Stimulated activated CD8-positive, alpha-beta memory T cell treated with anti-CD3 and anti-CD28 coated beads, Interleukin-15, amount 100 ng/mL, for 24 hours (primary cell): ENCODE data around the gene OR4C5.
"Not testable (repeated sequence)": the region's sequence is repeated elsewhere in the genome, so short reads cannot be mapped to it uniquely, and the experiment has no call there.

Experiments used
- DNase-seq: peaks from one replicate; pipeline ENCODE4 v3.0.0-alpha.2; 2020; ENCODE audit warnings: low read depth

Gene OR4C5

DNA sequence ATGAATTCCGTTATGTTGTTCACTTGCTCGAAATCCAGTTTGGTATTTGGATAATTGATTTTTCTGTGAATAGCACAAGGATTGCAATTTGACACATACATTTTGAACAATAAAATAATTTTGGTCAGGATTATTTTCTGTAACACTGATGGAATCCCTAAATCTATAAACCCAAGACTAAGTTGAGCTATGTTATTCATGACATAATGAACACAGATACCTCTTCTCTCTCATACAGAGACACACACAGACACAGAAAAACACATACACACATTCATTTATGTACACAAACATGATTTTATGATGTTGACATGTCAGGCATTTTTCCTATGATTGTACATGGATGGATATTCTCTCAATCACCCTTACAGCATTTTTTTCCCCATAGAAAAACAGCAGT, at the start of gene OR4C5:
TSS of gene OR4C5 (minus strand) at position 101 of the 400 bp plus-strand sequence. CDS start at position 101, 0 bp downstream.
- no peak for DNase-seq

GRCh38 chr11:48384670-48385069, 18.4 kb upstream of the OR4C5 start:
- no peak for DNase-seq

DNA sequence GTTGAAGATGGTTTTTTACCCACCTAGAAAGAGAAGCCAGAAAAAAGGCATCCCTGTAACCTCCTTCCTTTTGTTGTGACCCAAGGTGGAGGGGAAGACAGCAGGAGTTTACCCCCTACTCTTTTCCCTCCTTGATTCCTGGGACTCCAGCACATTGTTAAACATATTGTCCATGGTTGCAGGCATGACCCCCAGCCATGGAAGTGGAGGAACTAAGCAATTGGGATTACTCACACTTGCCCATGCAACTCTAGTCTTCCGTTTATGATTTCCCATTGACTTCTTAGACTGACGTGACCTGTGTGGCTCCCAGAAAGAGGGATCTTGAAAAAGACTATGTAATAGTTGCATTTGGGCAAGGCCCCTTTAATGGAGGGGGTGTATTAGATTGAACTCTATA, 17.9 kb upstream of the OR4C5 start:
- not testable (repeated sequence) for DNase-seq

DNA sequence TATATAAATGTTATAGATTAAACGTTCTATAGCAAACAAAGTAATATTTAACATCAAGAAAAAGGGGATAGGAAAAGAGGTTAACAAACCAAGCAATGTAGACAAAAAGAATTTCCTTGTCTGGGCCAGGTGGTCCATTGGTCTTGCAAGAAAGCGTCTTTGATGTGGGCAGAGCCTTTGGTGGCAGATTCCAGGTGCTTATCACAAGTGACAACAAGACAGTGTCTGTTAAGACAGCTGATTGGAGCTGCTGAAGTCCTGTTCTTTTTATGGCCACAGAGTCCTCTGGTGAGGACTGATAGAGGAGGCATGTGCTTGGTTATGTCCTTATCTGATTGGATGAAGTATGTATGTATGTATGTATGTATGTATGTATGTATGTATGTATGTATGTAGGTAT, 5.0 kb downstream of the OR4C5 start:
- not testable (repeated sequence) for DNase-seq

GRCh38 chr11:48354677-48355076, 11.6 kb downstream of the OR4C5 start:
- no peak for DNase-seq

DNA sequence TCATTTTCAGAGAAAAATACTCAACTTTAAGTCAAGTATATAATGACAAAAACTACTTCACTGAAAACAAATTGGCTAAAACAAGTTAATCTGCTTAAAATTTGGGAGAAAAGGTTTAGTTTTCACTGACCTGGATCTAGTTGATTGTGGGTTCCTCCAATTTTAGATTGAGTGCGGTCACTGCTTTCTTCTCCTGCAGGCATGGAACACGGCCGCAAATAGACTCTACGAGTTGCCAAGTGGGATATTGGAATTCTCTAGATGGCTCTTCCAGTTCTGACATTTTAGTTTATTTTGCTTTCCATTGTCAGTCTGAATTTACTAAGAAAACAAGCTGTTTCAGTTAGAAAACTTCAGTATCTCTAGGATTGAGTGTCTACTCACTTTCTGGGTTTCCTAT, 12.3 kb downstream of the OR4C5 start:
- no peak for DNase-seq

GRCh38 chr11:48346286-48346685, 20.0 kb downstream of the OR4C5 start:
- DNase-seq: not testable (repeated sequence)

GRCh38 chr11:48342505-48342904, 23.8 kb downstream of the OR4C5 start:
- not testable (repeated sequence) for DNase-seq

DNA sequence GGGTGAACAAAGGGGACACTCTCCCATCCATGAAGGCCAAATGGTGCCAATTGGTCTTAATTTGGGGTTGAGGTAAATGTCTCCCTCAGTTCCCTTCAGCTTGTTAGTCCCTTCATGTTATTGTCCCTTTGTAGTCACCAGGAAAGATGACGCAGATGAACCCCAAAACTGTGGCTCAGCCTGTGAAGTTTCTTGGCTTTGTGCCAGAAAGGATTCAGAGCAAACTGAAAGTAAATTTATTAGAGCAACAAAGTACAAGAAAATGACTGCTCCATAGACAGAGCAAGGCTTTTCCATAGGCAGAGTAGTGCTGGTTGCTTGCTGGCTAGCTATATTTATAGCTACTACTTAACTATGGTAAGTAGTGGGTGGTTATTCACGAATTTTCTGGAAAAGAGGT, 24.8 kb downstream of the OR4C5 start:
- DNase-seq: no peak

DNA sequence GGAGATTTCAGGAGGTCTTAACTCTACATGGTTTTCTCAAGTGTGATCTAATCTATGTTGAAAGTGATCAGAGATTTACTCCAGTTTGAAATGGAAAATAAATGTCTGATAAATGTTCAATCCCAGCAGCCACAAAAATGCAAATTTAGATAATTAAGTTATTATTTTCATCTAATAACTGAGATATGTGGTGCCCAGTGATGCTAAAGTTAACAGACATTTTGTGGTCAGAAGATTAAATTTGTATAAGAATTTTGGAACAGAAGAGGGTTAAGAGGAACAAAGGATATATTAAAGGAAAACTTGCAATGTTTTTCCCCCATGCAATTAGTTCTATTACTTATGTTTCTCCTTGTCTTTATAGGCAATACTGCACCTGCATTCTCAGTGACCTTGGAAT, 41.6 kb downstream of the OR4C5 start, which contains the start of gene OR4C3:
TSS of gene OR4C3 (plus strand) at position 301 of the 400 bp plus-strand sequence. CDS start 102 bp downstream, outside the sequence.
- DNase-seq: not testable (repeated sequence)

- DNase-seq: not testable (repeated sequence)
These were observed 46.5 kb downstream of the OR4C5 start for GRCh38 chr11:48319813-48320212.
